Mucosa of gallbladder (tissue), 1 donor: Measurements from ENCODE around the gene CHTOP. TPM values are rescaled to one million over a fixed set of nuclear protein-coding genes. Genes with fewer than 3 reads are reported as not detected.
"Not testable (repeated sequence)": the region's sequence is repeated elsewhere in the genome, so short reads cannot be mapped to it uniquely, and the experiment has no call there.

Experiments used
- DNase-seq: peaks from one replicate; pipeline ENCODE4 v3.0.0-alpha.2; 2020; ENCODE audit warnings: low spot score
- total RNA-seq: library from RNA; stranded (reverse); gene quantifications from one replicate; pipeline ENCODE4 v1.2.1, GENCODE V29; 2021
- donor health status: DM: no; HTN: no; CAD: no.

The CHTOP gene
- total RNA-seq, 1 donor from 2014 or later: 69.4 TPM

DNA sequence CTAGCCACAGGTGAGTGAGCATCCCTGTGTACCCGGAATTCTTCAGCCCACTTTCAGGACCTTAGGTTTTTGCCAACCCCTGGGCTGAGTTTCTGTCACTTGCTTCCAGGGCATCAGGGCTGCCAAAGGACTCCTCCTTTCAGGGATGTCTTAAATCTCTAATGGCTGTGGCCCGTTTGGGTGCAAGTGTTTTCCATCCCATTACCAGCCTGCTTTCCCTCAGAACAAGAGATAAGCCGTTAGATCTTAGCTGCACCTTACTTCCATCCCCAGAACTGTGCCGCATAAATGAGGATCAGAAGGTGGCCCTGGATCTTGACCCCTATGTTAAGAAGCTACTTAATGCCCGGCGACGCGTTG is 25.3 kb downstream of the CHTOP start:
- DNase-seq: no peak

DNA sequence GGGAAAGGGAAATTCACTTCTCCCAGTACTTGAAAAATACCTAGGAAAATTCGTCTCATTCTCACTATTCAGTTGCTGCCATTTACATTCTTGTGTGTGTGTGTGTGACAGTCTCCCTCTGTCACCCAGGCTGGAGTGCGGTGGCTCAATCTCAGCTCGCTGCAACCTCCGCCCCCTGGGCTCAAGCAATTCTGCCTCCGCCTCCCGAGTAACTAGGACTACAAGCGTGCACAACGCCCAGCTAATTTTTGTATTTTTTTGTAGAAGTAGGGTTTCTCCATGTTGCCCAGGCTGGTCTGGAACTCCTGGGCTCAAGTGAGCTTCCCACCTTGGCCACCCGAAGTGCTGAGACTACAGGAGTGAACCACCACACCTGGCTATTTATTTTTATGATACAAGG is 25.8 kb downstream of the CHTOP start:
- no peak for DNase-seq

DNA sequence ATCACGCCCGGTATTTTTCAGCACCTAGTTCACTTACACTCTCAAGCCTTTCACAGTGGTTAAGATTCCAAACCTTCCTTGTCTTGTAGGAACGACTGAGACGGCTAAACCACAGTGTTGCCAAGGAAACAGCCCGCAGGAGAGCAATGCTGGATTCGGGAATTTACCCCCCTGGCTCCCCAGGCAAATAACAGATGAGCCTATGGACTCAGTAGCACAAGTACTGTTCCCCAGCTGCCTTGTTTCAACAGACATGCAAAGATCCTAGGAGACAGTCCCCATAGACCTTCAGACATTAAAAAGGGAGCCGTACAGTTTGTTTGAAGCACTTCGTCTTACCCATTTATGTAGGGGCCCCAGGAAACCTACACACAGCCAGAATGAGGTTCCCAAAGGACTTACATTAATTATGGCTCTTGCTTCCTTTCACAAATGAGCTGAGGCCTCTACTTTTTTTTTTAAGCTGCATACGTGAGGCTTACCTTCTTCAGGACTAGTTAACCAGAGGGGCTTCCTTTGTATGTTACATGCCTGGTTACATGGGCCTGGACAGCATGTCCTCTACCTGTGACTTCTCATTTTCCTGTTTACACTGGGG is 27.3 kb downstream of the CHTOP start:
- DNase-seq: no peak

DNA sequence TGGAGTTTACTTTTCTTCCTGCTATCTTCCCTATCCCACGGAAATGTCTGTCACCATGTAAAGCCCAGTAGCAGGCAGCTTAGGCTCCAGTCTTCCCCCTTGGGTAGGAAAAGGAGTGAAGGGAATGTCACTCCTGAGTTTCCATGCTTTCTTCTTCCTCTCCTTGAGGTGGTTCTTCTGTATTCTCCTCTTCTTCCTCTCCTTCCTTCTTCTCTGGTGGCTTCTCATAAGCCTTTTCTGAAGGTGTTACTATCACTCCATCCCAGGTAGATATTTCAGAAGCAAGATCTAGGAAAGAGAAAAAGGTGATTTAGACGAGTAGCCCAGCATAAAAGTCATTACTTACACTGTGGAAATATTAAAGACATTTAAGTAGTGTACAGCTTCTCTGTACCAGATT is 28.4 kb downstream of the CHTOP start:
- no peak for DNase-seq

DNA sequence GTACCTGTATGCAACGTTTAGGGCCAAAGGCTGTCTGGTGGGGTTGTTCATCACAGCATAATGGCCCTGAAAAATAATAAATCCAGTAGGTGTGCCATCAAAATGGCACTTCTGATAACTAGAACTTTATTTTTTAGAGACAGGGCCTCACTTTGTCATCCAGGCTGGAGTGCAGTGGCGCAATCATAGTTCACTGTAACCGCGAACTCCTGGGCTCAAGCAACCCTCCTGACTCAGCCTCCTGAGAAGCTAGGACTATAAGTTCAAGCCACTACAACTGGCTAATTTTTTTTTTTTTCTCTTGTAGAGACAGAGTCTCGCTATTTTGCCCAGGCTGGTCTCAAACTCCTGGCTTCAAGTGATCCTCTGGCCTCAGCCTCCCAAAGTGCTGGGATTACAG is 29.3 kb downstream of the CHTOP start:
- DNase-seq: no peak

DNA sequence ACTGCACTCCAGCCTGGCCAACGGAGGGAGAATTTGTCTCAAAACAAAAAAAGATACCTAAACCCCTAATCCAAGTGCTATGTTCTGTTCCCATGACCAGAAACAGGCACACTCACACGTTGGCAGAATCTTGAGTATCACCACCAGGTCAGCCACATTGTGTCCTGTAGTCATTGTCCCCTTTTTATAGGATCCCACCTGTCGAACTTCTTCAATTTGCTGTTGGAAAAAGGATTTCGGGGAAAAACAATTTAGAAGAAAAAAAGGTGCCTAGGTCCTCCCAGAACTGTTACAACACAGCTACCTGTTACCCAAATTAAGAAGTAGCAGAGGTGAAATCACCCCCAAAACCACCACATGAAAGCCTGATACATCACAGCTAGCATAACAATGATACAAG is 33.6 kb downstream of the CHTOP start:
- DNase-seq: no peak

DNA sequence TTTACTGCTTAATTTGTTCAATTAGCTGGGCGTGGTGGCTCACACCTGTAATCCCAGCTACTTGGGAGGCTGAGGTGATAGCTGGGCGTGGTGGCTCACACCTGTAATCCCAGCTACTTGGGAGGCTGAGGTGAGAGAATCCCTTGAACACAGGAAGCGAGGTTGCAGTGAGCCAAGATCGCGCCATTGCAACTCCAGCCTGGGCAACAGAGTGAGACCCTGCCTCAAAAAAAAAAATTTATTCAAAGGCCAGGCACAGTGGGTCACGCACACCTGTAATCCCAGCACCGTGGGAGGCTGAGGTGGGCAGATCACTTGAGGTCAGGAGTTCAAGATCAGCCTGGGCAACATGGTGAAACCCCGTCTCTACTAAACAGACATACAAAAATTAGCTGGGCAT is 34.8 kb downstream of the CHTOP start:
- DNase-seq: not testable (repeated sequence)

DNA sequence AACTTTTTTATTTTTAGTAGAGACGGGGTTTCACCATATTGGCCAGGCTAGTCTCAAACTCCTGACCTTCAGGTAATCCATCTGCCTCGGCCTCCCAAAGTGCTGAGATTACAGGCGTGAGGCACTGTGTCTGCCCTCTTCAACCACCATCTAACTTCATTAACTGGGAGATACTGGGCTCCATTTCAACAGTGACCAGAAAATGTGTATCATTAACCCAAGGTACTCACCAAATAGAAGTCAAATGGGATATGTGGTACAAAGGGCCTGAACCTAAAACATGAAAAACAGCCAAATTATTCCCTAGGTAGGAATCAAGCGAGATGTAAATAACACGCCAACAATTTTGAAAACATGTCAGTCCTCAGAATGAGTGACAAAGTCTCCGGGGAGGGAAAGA is 35.7 kb downstream of the CHTOP start:
- no peak for DNase-seq

DNA sequence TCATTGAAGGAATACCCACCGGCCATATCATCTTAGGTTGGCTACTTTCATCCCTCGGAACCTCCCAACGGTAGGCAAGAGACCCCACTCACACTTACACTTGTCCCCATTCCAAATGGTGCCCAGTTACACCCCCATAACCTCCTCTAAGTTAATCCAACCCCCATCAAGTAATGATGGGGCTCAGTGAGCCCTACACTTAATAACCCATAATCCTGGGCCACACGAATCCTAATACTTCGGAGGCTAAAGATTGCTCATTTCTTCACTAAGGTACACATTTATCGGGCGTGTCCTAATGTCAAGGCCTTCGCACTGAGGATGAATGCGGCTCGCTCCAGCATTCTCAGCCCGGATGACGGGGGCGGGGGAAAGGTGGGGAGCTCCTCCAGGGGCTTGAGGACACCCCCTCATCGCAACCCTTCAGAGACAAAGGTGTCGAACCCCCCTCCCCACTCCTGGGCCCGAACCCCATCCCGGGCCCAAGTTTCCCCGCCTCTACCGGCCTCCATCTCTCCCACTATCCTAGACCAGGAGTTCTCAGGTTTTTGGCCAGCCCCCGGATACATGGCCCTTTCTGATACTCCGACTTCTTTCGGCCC is 36.5 kb downstream of the CHTOP start:
- no peak for DNase-seq

DNA sequence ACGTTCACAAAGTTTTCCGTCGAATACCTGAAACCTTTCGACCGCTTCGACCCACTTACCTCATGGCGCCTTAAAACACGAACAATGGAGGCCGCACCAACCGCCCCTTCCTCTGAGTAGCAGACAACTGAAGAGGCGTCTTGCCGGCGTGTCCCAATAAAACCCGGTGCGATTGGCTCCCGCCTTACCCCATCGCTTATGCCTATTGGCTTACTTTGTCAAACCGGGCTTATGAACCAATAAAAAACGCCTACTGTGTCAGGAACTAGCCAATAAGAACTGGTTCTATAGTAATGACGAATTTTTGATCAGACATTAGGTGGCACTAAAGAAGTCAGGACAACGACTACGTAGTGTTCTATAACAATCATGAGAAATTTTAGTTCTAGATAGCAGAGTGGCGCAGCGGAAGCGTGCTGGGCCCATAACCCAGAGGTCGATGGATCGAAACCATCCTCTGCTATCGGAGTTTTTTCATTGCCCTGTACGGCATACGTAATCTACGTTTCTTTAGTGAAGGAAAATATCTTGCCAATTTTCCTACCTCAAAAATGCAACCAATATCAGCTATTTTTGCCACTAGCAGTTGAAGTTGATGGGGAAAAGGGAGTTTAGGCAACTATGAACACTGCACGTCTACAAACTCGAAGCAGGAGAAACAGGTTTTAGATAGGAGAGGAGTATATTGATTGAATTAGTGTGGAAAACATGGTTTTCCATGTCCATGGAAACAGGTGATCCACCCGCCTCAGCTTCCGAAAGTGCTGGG is 37.2 kb downstream of the CHTOP start, which contains the start of gene ILF2:
Gene ILF2, minus strand, starts transcription at position 135 of the 769 bp plus-strand sequence. Its CDS starts 71 bp downstream, at position 64.
- DNase-seq: peak; percentile 98

DNA sequence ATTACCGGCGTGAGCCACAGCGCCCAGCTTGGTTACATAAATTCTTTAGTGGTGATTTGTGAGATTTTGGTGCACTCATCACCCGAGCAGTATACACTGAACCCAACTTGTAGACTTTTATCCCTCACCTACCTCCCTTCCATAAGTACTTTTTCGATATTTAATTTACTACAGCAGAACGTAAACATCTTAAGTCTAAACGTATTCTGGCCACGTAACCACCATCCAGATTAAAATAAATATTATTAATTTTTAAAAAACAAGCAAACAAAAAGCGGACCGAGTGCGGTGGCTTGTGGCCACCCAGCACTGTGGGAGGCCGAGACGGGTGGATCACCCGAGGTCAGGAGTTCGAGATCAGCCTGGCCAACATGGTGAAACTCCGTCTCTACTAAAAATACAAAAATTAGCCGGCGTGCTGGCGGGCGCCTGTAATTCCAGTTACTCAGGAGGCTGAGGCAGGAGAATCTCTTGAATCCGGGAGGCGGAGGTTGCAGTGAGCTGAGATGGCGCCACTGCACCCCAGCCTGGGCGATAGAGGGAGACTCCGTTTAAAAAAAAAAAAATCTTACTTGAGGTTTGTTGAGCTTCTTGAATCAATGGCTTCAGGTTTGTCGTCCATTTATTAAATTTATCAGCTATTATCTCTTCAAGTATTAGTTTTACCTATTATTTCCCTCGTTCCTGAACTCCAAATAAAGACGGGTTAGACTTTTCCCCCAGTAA is 37.9 kb downstream of the CHTOP start:
- peak; percentile 24 for DNase-seq

DNA sequence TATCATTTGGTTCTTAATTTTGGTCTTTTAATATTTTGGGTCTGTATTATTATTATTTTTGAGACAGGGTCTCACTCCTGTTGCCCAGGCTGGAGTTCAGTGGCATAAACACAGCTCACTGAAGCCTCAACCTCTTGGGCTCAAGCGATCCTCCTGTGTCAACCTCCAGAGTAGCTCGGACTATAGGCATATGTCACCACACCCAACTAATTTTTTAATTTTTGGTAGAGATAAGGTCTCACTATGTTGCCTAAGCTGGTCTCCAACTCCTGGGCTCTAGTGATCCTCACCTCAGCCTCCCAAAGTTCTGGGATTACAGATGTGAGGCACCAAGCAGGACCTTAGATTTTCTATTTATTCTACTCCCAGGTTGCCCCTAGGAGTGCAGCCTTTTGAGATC is 39.6 kb downstream of the CHTOP start:
- DNase-seq: no peak

DNA sequence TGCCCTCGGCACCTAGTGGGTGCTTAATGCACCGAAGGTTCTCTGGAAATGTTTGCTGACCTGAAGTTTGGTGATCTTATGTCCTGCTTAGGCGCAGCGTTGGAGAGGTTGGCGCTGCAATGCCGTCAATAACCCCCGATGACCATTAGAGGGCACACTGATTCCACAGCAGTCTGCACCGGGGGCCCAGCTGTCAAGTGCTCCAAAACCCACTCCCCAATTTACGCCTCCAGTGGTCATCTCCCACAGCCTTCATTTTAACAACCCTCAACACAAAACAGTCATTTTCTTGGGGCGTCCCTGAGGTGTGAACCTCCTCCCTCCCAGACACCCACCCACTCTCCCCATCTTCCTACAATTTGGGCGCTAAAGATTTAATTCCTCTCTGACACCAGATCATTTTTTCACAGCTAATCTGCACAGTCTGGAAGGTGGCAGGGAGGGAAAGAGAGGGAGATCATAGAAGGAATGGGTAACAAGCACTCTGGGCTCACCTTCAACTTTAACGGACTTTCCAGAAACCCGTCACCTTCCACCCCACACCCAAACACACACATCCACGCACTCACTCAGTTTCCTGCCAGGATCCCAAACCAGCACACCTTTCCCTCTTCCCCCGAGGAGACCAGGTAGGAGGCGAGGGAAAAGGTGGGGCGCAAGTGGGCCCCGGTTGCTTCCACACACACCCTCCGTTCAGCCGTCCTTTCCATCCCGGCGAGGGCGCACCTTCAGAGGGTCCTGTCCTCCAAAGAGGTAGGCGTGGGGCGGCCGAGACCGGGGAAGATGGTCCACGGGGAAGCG is 44.1 kb downstream of the CHTOP start:
- DNase-seq: peak; percentile 49

DNA sequence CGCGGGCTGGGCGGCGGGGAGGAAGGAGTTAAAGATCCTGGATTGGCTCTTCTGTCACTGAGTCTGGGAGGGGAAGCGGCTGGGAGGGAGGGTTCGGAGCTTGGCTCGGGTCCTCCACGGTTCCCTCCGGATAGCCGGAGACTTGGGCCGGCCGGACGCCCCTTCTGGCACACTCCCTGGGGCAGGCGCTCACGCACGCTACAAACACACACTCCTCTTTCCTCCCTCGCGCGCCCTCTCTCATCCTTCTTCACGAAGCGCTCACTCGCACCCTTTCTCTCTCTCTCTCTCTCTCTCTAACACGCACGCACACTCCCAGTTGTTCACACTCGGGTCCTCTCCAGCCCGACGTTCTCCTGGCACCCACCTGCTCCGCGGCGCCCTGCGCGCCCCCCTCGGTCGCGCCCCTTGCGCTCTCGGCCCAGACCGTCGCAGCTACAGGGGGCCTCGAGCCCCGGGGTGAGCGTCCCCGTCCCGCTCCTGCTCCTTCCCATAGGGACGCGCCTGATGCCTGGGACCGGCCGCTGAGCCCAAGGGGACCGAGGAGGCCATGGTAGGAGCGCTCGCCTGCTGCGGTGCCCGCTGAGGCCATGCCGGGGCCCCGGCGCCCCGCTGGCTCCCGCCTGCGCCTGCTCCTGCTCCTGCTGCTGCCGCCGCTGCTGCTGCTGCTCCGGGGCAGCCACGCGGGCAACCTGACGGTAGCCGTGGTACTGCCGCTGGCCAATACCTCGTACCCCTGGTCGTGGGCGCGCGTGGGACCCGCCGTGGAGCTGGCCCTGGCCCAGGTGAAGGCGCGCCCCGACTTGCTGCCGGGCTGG is 44.9 kb downstream of the CHTOP start, which contains the start of gene NPR1:
Gene NPR1, plus strand, starts transcription at position 170 of the 818 bp plus-strand sequence. Its CDS starts 421 bp downstream, at position 591.
- DNase-seq: peak; percentile 20

DNA sequence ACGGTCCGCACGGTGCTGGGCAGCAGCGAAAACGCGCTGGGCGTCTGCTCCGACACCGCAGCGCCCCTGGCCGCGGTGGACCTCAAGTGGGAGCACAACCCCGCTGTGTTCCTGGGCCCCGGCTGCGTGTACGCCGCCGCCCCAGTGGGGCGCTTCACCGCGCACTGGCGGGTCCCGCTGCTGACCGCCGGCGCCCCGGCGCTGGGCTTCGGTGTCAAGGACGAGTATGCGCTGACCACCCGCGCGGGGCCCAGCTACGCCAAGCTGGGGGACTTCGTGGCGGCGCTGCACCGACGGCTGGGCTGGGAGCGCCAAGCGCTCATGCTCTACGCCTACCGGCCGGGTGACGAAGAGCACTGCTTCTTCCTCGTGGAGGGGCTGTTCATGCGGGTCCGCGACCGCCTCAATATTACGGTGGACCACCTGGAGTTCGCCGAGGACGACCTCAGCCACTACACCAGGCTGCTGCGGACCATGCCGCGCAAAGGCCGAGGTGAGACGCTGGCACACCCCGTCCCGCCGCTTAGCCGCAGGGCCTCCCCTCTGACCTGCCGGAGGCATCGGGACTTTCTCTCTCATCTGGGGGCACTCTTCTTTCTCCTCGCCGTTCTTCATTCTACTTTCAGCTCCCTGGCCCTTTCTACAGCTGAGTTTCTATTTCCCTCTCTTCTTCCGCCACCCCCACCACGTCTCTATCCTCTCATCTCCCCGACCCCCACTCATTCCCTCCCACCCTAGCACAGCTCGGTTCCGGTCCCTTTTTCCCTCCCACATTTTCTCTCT is 45.7 kb downstream of the CHTOP start:
- DNase-seq: no peak

DNA sequence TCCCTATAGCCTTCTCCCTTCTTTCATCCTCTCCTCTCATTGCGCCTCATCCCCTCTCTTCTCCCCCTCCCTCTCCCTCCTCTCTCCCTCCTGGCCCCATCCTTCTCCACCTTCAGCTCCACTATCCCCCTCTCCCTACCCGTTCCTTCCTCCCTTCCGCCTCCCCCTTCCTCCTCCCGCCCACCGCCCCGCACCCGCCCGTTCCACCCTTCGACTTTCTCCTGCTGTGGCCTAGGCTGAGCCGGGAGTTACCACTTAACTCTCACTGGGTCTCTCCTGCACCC is 46.2 kb downstream of the CHTOP start:
- DNase-seq: no peak

DNA sequence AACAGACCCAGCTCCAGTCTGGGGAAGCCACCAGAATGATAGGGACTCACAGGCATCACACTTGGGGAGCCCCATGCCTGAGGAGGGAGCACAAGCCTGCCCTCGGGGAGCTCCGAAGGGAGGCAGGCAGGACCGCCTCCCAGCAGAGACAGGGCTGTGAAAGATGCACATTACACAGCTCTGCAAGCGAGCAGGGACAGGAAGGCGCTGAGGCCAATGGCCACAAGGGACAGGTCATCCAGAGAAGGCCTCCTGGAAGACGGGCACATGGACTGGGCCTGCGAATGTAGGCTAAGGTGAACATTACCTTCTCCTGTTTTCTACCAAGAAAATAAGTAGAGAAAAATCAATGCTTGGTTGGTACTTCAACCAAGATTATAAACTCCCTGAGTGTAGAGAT is 48.9 kb downstream of the CHTOP start:
- no peak for DNase-seq

DNA sequence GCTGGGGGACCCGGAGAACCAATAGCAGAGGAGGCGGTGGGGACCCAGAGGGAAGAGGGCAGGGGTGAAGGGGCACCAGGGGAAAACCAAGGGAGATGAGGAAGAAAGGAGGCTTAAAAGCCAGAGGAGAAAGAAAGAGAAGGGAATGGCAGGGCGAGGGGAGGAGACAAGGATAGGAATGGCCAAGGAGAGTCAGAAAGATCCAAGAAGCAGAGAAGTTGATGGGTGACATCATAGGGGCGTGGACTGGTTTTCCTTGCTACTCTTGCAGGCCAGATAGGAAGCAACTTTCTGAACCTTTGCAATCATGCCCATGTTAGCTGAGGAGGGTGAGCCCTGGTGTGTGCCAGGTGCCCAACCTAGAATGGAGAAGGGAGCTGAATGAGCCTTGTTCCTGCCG is 50.0 kb downstream of the CHTOP start:
- no peak for DNase-seq

DNA sequence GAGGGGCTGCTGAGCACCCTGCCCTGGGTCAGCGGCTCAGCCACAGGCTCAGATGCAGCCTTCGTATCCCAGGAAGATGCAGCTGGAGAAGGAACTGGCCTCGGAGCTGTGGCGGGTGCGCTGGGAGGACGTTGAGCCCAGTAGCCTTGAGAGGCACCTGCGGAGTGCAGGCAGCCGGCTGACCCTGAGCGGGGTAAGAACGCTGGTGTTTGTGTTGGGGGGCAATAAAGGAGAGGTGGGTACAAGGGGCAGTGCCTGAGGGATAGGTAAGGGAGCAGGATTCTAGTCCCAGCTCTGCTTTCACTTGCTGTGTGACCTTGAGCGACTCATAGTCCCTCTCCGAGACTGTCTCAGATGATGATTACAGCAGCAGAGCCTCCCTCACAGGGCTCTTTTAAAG is 51.0 kb downstream of the CHTOP start:
- no peak for DNase-seq
